Measurements from ENCODE around the gene BCAS3.

Gene BCAS3

GRCh38 chr17:61087024-61087423, 409.4 kb downstream of the BCAS3 start:
- Histone ChIP-seq H3K36me3 (ENCODE audit: insufficient read depth, low read length) (peaks cover 20% of the 10 kb centered on the region), H2AFZ (ENCODE audit: low read length) (no peak overlapping the region), H3F3A (ENCODE audit: insufficient read depth, low read length) (no peaks in the 10 kb centered on the region), H3K27ac (ENCODE audit: low read depth, low read length, poor library complexity, severe bottlenecking) (no peak overlapping the region), H3K4me1 (ENCODE audit: insufficient read depth, low read length, severe bottlenecking) (no peaks in the 10 kb centered on the region), H3K4me3 (ENCODE audit: low read depth, low read length, poor library complexity, severe bottlenecking) (no peak overlapping the region), H4K20me1 (ENCODE audit: insufficient read depth, low read length) (no peaks in the 10 kb centered on the region), H3K9me3 (ENCODE audit: low read length) (peaks cover 12% of the 10 kb centered on the region), H3K9me2 (ENCODE audit: low read depth, low read length) (no peaks in the 10 kb centered on the region), H3K27me3 (ENCODE audit: insufficient read depth, low read length) (no peaks in the 10 kb centered on the region), H3K4me2 (ENCODE audit: low read length) (no peak overlapping the region), H3K9ac (ENCODE audit: low read length) (no peak overlapping the region), H3K79me2 (ENCODE audit: insufficient read depth, low read length) (no peaks in the 10 kb centered on the region)
- TF ChIP-seq CTCF (IDR thresholded peaks at IDR 0.05; ENCODE audit: low read length): no peak
- TF ChIP-seq EZH2 (IDR thresholded peaks at IDR 0.05; ENCODE audit: borderline replicate concordance, low read length): no peak

GRCh38 chr17:61088556-61088955, 410.9 kb downstream of the BCAS3 start:
- Histone ChIP-seq H3K9me3 (ENCODE audit: low read length) (peaks cover 17% of the 10 kb centered on the region), H3K79me2 (ENCODE audit: insufficient read depth, low read length) (no peaks in the 10 kb centered on the region), H2AFZ (ENCODE audit: low read length) (no peak overlapping the region), H3K4me3 (ENCODE audit: low read depth, low read length, poor library complexity, severe bottlenecking) (no peak overlapping the region), H3F3A (ENCODE audit: insufficient read depth, low read length) (no peaks in the 10 kb centered on the region), H3K4me2 (ENCODE audit: low read length) (no peak overlapping the region), H3K27ac (ENCODE audit: low read depth, low read length, poor library complexity, severe bottlenecking) (no peak overlapping the region), H3K36me3 (ENCODE audit: insufficient read depth, low read length) (peaks cover 27% of the 10 kb centered on the region), H3K4me1 (ENCODE audit: insufficient read depth, low read length, severe bottlenecking) (no peaks in the 10 kb centered on the region), H3K9ac (ENCODE audit: low read length) (no peak overlapping the region), H3K9me2 (ENCODE audit: low read depth, low read length) (no peaks in the 10 kb centered on the region), H3K27me3 (ENCODE audit: insufficient read depth, low read length) (no peaks in the 10 kb centered on the region), H4K20me1 (ENCODE audit: insufficient read depth, low read length) (no peaks in the 10 kb centered on the region)
- no peak for TF ChIP-seq CTCF (IDR thresholded peaks at IDR 0.05; ENCODE audit: low read length)
- no peak for TF ChIP-seq EZH2 (IDR thresholded peaks at IDR 0.05; ENCODE audit: borderline replicate concordance, low read length)

- Histone ChIP-seq H3K4me1 (ENCODE audit: insufficient read depth, low read length, severe bottlenecking) (no peaks in the 10 kb centered on the region), H3K9ac (ENCODE audit: low read length) (no peak overlapping the region), H3K36me3 (ENCODE audit: insufficient read depth, low read length) (peaks cover 11% of the 10 kb centered on the region), H3K9me2 (ENCODE audit: low read depth, low read length) (no peaks in the 10 kb centered on the region), H3K9me3 (ENCODE audit: low read length) (peaks cover 12% of the 10 kb centered on the region), H3K27me3 (ENCODE audit: insufficient read depth, low read length) (no peaks in the 10 kb centered on the region), H3F3A (ENCODE audit: insufficient read depth, low read length) (no peaks in the 10 kb centered on the region), H3K27ac (ENCODE audit: low read depth, low read length, poor library complexity, severe bottlenecking) (no peak overlapping the region), H3K4me3 (ENCODE audit: low read depth, low read length, poor library complexity, severe bottlenecking) (no peak overlapping the region), H4K20me1 (ENCODE audit: insufficient read depth, low read length) (no peaks in the 10 kb centered on the region), H3K79me2 (ENCODE audit: insufficient read depth, low read length) (no peaks in the 10 kb centered on the region), H3K4me2 (ENCODE audit: low read length) (no peak overlapping the region), H2AFZ (ENCODE audit: low read length) (no peak overlapping the region)
- no peak for TF ChIP-seq CTCF (IDR thresholded peaks at IDR 0.05; ENCODE audit: low read length)
- no peak for TF ChIP-seq EZH2 (IDR thresholded peaks at IDR 0.05; ENCODE audit: borderline replicate concordance, low read length)
These were observed 413.4 kb downstream of the BCAS3 start for GRCh38 chr17:61091096-61091495.

Data from OCI-LY1 (cell line).